NCI-H2227 (cell line): ENCODE results near the gene SASH1.
"Not testable (repeated sequence)": the region's sequence is repeated elsewhere in the genome, so short reads cannot be mapped to it uniquely, and the experiment has no call there.

Source experiments
- DNase-seq: peaks from one replicate; lab custom pipeline; 2025; ENCODE audit not compliant: unreplicated experiment; lab: John Stamatoyannopoulos, UW

Gene SASH1

DNA sequence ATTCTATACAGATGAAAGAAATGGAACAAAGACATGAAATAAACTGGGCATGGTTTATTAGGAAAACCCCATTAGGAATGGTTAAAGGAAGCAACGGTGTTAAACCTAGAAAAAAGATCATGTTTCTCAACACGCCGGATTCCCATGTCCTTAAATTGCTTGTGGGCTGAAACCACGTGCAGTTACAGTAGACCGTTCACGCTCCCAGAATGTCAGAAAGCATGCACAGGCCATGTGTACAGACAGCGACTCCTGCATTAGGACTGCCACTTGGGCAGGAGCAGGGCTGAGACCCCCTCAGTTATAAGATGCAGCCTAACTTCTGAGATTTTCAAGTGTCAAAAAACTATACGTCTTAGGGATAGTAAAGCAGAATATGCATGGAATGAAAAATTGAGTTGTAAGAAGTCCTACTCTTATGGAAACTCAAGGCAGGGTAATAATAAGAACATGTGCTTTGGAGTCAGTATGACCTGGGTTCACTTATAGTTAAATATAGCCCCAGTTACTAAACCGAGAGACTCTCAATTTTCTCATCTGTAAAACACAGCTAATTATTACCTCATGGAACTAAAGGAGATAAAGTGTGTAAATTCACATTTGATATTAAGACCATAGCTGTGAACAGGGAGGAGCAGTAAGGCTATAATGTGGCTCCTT lies 230.2 kb downstream of the SASH1 start:
- DNase-seq: no peak

DNA sequence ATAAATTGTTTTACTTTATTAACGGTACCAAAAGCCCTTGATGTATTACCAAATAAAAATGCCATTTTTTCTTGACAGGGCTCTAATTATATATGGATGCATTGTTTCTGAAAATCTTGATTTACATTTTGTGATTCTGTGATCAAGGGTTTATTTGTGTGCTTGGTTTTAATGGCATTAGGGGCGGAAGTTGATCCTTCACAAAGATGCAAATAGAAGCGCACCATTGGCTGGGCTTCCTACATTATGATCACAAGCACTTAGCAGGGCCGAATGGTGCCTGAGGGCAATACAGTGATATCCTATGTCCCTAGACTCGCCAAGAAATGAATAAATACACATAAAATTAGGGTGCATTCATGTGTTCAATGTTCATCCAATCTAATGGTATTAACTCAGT lies 231.3 kb downstream of the SASH1 start:
- DNase-seq: no peak

DNA sequence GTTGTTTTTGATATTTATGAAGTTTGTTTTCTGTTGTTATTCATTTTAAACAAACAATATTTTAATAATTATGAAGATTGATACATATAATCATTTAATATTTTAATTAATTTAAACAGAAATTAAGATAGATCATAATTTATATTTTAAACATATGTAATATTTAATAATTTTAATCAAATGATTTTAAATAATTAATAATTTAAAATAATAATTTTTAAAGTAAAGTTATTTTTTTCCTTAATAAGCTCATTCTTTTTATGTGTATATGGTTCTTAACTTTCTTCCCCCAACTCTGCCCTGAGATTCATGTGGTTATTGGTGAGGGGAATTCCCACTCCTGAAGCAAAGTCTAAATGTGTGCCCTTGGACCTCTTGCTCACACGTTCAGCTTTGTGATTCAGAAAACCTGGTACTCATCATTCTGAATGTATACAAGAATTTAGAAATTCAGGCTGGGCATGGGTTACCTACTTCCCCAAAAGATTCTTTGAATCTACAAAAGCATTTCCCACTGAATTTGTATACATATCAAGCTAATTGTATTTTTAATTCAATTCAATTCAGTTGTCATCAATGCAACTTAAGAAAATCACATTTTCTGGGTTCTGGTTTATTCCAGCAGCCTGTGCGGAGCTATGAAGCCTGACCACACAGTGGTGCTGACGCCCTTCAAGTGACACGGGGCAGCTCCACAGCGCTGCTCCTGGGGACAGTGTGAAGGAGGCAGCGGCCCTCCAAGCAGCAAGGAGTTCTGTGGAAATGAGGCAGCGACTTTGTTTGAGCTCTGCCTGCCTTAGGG lies 235.2 kb downstream of the SASH1 start:
- DNase-seq: peak; percentile 57

DNA sequence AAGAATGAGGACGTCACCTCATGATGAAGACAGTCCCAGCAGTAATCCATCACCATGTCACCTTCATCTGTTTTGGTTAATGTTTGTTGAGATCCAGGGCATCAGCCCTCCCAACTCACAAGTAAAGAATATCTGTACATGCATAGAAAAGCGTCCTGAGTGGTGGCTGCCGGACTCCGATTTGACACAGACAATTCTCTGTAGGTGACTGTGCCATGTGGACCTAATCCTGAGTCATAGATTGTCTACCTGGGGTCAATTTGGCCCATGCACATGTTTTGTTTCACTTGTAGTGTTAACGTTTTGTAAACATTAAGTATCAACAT lies 235.8 kb downstream of the SASH1 start:
- DNase-seq: no peak

DNA sequence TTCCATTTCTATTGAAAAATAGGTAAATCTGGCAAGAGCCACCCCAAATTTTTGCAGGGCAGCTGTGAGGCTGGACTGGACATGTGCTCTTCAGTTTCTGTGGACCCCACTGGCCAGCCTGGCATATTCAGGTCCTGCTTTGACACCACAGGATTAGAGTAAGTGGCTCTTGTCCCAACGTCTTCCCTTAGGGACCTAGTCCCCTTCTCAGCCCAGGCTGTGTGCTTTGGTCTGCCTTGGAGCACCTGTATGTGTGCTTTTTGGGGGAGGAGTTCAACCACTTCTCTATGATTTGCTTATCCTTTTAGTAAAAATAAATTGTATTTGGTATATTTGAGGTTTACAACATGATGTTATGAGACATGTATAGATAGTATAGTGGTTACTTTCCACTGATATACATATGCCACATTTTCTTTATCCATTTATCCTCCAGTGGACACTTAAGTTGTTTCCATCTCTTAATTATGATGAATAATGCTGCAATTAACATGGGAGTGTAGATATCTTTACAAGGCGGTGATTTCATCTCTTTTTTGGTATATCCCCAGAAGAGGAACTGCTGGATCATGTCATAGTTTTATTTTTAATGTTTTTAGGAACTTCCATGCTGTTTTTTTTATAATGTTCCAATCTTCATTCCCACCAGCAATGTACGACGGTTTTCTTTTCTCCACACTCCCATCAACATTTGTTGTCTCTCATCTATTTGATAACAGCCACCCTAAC lies 236.4 kb downstream of the SASH1 start:
- DNase-seq: no peak

DNA sequence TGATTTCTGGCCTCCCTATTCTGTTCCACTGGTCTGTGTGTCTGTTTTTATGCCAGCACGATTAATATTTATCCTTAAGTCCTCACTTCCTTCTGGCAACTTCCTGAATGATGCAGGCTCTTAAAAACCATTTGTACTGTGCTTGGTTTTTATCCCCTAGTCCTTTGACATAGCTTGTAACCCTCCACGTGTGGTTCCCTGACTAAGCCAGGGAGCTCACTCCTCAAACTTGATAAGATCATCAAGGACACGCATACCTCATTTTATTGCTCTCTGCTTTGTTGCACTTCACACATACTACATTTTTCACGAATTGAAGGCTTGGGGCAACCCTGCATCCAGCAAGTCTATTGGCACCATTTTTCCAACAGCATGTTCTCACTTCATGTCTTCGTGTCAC lies 237.8 kb downstream of the SASH1 start:
- no peak for DNase-seq

DNA sequence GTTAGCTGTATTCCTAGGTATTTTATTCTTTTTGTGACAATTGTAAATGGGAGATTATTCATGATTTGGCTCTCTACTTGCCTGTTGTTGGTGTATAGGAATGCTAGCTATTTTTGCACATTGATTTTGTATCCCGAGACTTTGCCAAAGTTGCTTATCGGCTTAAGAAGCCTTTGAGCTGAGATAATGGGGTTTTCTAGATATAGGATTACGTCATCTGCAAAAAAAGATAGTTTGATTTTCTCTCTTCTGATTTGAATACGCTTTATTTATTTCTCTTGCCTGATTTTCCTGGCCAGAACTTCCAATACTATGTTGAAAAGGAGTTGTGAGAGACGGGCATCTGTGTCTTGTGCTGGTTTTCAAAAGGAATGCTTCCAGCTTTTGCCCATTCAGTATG lies 241.0 kb downstream of the SASH1 start:
- no peak for DNase-seq

DNA sequence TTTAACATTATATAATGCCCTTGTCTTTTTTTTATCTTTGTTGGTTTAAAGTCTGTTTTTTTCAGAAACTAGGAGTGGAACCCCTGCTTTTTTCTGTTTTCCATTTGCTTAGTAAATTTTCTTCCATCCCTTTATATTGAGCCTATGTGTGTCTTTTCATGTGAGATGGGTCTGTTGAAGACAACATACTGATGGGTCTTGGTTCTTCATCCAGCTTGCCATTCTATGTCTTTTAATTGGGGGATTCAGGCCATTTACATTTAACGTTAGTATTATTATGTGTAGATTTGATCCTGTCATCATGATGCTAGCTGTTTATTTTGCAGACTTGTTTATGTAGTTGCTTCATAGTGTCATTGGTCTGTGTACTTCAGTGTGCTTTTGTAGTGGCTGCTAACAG lies 243.0 kb downstream of the SASH1 start:
- not testable (repeated sequence) for DNase-seq

DNA sequence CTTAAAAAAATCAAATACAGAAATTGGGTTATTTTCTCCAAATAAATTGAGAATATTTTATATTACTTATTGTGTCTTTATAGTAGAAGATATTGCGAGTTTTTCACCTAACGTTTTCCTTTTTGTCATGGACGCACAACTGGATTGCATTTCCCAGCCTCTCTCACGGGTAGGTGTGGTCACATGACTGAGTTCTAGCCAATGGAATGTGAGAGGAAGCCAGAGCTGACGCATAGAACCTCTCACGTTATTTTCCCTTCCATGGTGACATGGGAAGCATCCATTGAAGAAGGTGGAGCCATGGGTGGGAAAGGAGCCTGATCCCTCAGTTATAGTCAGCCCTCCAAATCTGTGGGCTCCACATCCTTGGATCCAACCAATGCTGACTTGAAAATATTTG lies 248.2 kb downstream of the SASH1 start:
- DNase-seq: no peak

DNA sequence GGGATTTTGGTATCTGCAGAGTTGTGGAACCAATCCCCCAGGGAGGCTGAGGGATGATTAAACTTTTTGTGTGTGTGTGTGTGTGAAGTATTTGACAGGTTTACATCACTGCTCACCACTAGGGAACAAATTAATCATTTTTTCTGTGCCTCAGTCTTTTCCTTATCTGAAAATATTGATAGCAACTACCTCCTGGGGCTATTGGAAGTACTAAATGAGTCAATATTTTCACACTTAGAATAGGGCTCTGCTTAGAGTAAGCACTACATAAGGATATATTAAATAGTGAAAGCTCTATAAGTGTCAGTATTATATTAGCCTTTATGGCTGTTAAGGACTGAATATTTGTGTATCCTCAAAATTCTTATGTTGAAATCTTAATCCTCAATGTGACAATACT lies 249.0 kb downstream of the SASH1 start:
- DNase-seq: no peak

DNA sequence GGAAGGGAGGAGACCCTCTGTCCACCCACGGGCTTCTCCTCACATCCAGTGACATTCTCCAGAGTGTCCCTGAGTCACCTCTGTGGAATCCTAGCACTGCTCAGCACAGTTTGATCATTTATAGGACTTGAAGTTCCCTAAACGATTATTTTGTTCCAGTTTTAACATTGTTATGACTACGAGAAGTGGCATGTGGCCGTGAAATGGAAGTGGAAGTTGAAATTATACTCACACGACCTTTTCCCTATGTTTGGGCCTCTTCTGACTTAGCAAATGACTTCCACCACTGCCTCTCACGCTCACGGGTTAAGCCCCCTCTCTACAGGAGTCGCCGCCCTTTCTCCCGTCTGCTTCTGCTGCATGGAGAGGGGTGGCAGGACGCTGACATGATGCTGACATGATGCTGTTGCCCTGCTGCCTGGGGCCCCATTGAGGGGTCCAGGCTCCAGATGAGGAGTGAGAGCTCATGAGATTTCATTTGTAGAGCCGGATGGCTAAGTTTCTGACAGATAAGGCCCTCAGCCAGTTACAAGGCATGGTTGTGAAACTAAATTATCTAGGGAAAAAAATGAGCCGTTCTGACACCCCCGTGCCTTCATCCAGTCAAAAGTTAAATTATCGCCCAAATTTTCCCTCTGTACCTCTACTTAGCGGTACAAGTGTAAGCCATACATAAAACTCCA lies 250.6 kb downstream of the SASH1 start:
- DNase-seq: no peak

DNA sequence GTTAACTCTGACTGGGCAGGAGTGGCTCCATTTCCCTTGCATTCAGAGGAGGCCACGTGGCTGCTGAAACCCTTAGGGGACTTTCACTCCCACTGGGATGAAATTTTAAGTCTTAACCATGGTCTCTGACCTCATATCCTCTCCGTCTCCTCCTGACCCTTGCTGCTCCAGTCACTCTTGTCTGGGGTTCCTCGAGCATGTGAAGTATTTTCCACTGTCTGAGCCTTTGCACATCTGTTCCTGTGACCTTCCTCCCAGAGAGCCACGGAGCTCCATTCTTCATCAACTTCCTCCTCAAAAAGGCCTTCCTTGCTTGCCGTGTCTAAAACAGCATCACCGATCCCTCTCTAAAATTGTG lies 251.2 kb downstream of the SASH1 start:
- DNase-seq: no peak

DNA sequence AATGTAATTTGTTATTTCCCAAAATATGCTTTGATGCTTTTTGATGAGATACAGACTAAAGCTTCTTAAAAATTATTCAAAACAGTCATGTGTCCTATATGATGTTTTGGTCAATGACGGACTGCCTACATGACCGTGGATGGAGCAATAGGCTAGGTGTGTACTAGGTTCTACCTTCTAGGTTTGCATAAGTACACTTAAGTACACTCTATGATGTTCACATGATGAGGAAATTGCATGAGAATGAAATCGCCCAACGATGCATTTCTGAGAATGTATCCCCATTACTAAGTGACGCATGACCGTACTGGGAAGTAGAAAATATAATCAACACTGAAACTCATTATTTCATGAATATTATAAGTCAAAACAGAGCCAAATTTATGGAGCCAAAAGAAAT lies 252.9 kb downstream of the SASH1 start:
- DNase-seq: no peak

DNA sequence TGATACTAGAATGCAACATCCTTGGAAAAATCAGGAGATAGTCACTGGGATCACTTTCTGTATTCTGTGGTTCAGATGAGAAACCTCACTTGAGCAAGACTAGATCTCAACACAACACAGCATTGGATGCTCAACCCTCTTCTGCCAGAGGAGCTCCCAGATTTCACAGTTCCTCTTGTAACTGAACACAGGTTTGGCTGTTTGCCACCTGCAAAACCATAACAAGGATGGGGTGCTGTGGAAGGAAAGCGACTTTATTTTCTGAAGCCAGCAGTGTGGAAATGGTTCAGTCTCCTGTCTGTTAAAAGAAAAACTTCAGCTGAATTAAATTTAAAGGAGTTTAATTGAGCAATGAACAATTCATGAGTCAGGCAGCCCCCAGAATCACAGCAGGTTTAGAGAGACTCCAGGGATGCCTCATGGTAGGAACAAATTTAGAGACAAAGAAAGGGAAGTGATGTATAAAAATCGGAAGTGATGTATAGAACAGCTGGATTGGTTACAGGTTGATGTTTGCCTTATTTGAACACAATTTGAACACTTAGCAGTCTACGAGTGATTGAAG lies 254.3 kb downstream of the SASH1 start:
- no peak for DNase-seq

DNA sequence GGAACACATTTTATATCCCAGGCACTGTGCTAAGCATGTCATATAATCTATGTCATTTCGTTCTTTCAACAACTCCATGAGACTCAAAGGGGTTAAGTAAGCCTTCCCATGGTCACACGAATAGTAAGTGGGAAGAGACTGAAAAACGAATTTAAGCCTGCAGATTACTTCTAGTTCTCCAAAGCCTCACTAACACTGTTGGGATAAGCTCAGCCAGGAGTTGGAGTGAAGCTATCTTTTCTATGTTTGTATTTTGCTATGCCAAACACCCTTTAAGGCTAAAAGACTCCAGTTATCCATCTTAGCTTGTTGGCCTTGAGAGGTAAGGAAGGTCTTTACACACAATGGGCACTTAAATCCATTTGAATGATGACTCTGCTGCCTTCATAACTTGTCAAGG lies 256.1 kb downstream of the SASH1 start:
- DNase-seq: no peak

DNA sequence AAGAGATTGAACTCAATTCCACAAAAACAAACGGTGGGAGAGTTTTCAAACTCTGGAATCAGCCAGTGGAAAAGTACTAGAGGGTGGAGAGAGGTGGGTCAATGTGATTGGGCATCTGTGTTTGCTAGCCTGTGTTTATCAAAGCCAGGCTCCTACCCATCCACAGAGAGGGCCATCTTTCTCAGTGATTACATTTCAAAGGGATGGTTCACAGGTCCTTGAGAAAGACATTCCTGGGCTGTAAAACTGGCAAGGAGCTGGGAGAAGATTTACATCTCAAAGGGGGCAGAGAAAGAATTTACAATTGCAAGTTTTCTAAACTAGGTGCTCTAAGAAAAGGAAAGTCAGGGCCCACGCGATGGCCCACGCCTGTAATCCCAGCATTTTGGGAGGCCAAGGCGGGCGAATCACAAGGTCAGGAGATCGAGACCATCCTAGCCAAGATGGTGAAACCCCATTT lies 257.4 kb downstream of the SASH1 start:
- DNase-seq: no peak
